DOHH2 (cell line): ENCODE data around the gene EHMT1.
A peak's percentile ranks its signal among the peaks of the same experiment; 100 is the strongest.
"Not testable (repeated sequence)": the region's sequence is repeated elsewhere in the genome, so short reads cannot be mapped to it uniquely, and the experiment has no call there.

ENCODE experiments used
- H3F3A ChIP-seq: fragments of 200-600 bp; sonication (generic), shearing (Covaris generic); 2 replicates; pipeline ENCODE4 v1.6.0; 2016; ENCODE audit warnings: antibody characterized with exemption, mild to moderate bottlenecking; ENCODE audit not compliant: control insufficient read depth, insufficient read depth
- H3K27ac ChIP-seq: fragments of 200-600 bp; sonication (generic); 2 replicates; pipeline ENCODE4 v1.5.1; 2014; ENCODE audit warnings: low read depth, mild to moderate bottlenecking, low read length, moderate library complexity
- H3K27me3 ChIP-seq: fragments of 200-600 bp; sonication (generic); 2 replicates; pipeline ENCODE4 v1.6.1; 2014; ENCODE audit warnings: mild to moderate bottlenecking, low read length, mixed read lengths; ENCODE audit not compliant: control insufficient read depth
- H3K36me3 ChIP-seq: fragments of 200-600 bp; sonication (generic); 2 replicates; pipeline ENCODE4 v1.6.1; 2014; ENCODE audit warnings: mild to moderate bottlenecking, low read length, moderate library complexity, mixed read lengths; ENCODE audit not compliant: control insufficient read depth
- H3K4me1 ChIP-seq: fragments of 200-600 bp; sonication (generic); 2 replicates; pipeline ENCODE4 v1.6.1; 2014; ENCODE audit warnings: mild to moderate bottlenecking, low read length, mixed read lengths; ENCODE audit not compliant: control insufficient read depth
- H3K4me2 ChIP-seq: fragments of 200-600 bp; sonication (generic); 2 replicates; pipeline ENCODE4 v1.6.0; 2014; ENCODE audit warnings: mild to moderate bottlenecking, low read length, moderate library complexity
- H3K4me3 ChIP-seq: fragments of 200-600 bp; sonication (generic); 2 replicates; pipeline ENCODE4 v1.5.1; 2014; ENCODE audit warnings: mild to moderate bottlenecking, low read length, mixed read lengths
- H3K79me2 ChIP-seq: fragments of 200-600 bp; sonication (generic); 2 replicates; pipeline ENCODE4 v1.6.1; 2014; ENCODE audit warnings: mild to moderate bottlenecking, low read length, mixed read lengths; ENCODE audit not compliant: control insufficient read depth
- H3K9me2 ChIP-seq: fragments of 200-600 bp; sonication (generic); replicated peaks from 2 replicates; pipeline ENCODE4 v1.6.1; 2014; ENCODE audit warnings: mild to moderate bottlenecking, low read length, mixed read lengths; ENCODE audit not compliant: control insufficient read depth
- H3K9me3 ChIP-seq: fragments of 200-600 bp; sonication (generic); 2 replicates; pipeline ENCODE4 v1.6.1; 2014; ENCODE audit warnings: antibody characterized with exemption, low read length, mixed read lengths; ENCODE audit not compliant: control insufficient read depth, insufficient read depth
- H4K20me1 ChIP-seq: fragments of 200-600 bp; sonication (generic); 2 replicates; pipeline ENCODE4 v1.6.0; 2014; ENCODE audit warnings: low read depth, mild to moderate bottlenecking, antibody characterized with exemption, low read length, moderate library complexity; ENCODE audit not compliant: control insufficient read depth, insufficient read depth
- CTCF ChIP-seq: fragments of 200-600 bp; sonication (generic); IDR thresholded peaks from one replicate; pipeline ENCODE4 v1.5.1; 2014; ENCODE audit warnings: antibody characterized with exemption, mild to moderate bottlenecking, low read depth, low read length; ENCODE audit not compliant: poor library complexity, severe bottlenecking
- EZH2phosphoT487 ChIP-seq: fragments of 200-600 bp; sonication (generic); IDR thresholded peaks from 2 replicates; pipeline ENCODE4 v1.6.1; 2017; ENCODE audit warnings: borderline replicate concordance, mild to moderate bottlenecking, antibody characterized with exemption, low read length, moderate library complexity, mixed read lengths

EHMT1 gene

GRCh38 chr9:137731947-137732813 is 113.4 kb downstream of the EHMT1 start:
- Histone ChIP-seq H3K36me3 (peaks cover 96% of the 10 kb centered on the region), H3K27ac (no peak overlapping the region), H3K79me2 (peaks cover 75% of the 10 kb centered on the region), H3K9me3 (peaks cover 46% of the 10 kb centered on the region), H3F3A (peaks cover 18% of the 10 kb centered on the region), H4K20me1 (no peaks in the 10 kb centered on the region), H3K4me3 (no peak overlapping the region), H3K4me2 (no peak overlapping the region), H3K27me3 (no peaks in the 10 kb centered on the region), H3K4me1 (peaks cover 29% of the 10 kb centered on the region), H3K9me2 (no peaks in the 10 kb centered on the region)
- no peak for TF ChIP-seq CTCF
- no peak for TF ChIP-seq EZH2phosphoT487

- H3K9me3 ChIP-seq: peaks cover 46% of the 10 kb centered on the region
- H3K9me2 ChIP-seq: no peaks in the 10 kb centered on the region
- no peak for TF ChIP-seq CTCF
- no peak for TF ChIP-seq EZH2phosphoT487
- no peaks in the 10 kb centered on the region for H4K20me1 ChIP-seq
- peaks cover 42% of the 10 kb centered on the region for H3K4me1 ChIP-seq
- H3F3A ChIP-seq: peaks cover 26% of the 10 kb centered on the region
- H3K79me2 ChIP-seq: peaks cover 62% of the 10 kb centered on the region
- no peak overlapping the region for H3K4me2 ChIP-seq
- H3K27me3 ChIP-seq: no peaks in the 10 kb centered on the region
- no peak overlapping the region for H3K27ac ChIP-seq
- H3K36me3 ChIP-seq: peaks cover 88% of the 10 kb centered on the region
- H3K4me3 ChIP-seq: no peak overlapping the region
Measured at GRCh38 chr9:137733429-137733828, 114.6 kb downstream of the EHMT1 start.

GRCh38 chr9:137734181-137734580 is 115.4 kb downstream of the EHMT1 start:
- TF ChIP-seq CTCF (no peak), EZH2phosphoT487 (no peak)
- no peaks in the 10 kb centered on the region for H3K27me3 ChIP-seq
- peaks cover 62% of the 10 kb centered on the region for H3K79me2 ChIP-seq
- H3K9me2 ChIP-seq: no peaks in the 10 kb centered on the region
- H3K36me3 ChIP-seq: peaks cover 81% of the 10 kb centered on the region
- H3K4me1 ChIP-seq: peaks cover 49% of the 10 kb centered on the region
- 0 out of 2 replicates have a peak overlapping the region, but pooled peaks have one; percentile 93 for H3K27ac ChIP-seq
- peaks cover 46% of the 10 kb centered on the region for H3K9me3 ChIP-seq
- H3K4me3 ChIP-seq: no peak overlapping the region
- no peaks in the 10 kb centered on the region for H4K20me1 ChIP-seq
- peaks cover 28% of the 10 kb centered on the region for H3F3A ChIP-seq
- no peak overlapping the region for H3K4me2 ChIP-seq

GRCh38 chr9:137738182-137738696 is 119.4 kb downstream of the EHMT1 start:
- Histone ChIP-seq H3K4me1 (peaks cover 84% of the 10 kb centered on the region), H3F3A (peaks cover 28% of the 10 kb centered on the region), H3K9me3 (peaks cover 22% of the 10 kb centered on the region), H3K36me3 (peaks cover 73% of the 10 kb centered on the region), H3K4me2 (peak overlapping the region; percentile 68), H3K79me2 (peaks cover 61% of the 10 kb centered on the region), H3K27ac (peak overlapping the region; percentile 93), H3K4me3 (peak overlapping the region; percentile 58)
- H3K27me3 ChIP-seq, H3K9me2 ChIP-seq, H4K20me1 ChIP-seq: not testable (repeated sequence)
